ENCODE measurements around the gene CCDC80. TPM values are rescaled to one million over a fixed set of nuclear protein-coding genes. Genes with fewer than 3 reads are reported as not detected.
"Not testable (repeated sequence)": the region's sequence is repeated elsewhere in the genome, so short reads cannot be mapped to it uniquely, and the experiment has no call there.

Gene CCDC80
- total and polyA plus RNA-seq, 2 experiments from 2014 or later, result 26.4 to 27.7 TPM

DNA sequence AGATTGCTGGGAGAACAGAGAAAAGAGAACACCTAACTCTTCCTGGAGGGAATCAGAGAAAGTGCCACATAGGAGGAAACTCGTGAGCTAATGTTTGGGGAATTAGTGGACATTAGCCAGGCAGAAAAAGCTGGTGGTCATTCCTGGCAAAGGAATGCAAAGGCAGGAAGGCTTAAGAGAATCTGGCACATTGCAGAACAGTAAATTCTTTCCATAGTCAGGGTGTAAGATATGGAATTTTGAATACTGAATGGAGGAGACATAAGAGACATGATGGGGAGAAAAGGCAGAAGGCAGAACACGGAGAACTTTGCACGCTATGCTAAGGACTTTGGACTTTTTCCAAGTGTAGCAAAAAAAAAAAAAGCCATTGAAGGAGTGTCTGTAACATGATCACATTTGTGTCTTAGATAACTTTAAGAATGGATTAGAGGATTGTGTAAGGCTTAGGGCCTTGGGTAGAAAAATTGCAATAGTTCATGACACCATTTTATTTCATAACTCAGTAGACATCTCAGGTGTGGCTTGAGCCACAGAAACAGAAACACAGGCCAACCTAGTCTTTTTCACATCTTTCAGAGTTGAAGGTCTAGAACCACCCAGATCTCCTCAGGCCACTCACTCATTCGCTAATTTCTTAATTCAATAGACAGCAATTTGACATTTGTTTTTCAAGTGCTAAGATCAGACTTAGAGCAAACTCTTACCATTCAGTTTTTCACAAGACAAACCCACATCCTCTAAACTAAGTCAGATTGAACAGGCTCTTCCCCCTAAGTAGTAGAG is 31.2 kb upstream of the CCDC80 start:
- TF ChIP-seq CTCF (IDR thresholded peaks at IDR 0.05; ENCODE audit: low read depth, low read length), result no peak
- no peak overlapping the region for H3K4me3 ChIP-seq
- H3K9me3 ChIP-seq (ENCODE audit: low read depth), result no peaks in the 10 kb centered on the region
- peaks cover 7% of the 10 kb centered on the region for H3K4me1 ChIP-seq (ENCODE audit: low read depth)
- H3K36me3 ChIP-seq, result no peaks in the 10 kb centered on the region
- DNase-seq (ENCODE audit: low read depth in 1 of 2, low spot score in 1 of 2), result peak in 1 of 2 donors; percentile 97
- no peaks in the 10 kb centered on the region for H3K27me3 ChIP-seq
- no peak overlapping the region for H3K27ac ChIP-seq

GRCh38 chr3:112670824-112671223 is 29.9 kb upstream of the CCDC80 start:
- Histone ChIP-seq H3K36me3 (no peaks in the 10 kb centered on the region), H3K9me3 (ENCODE audit: low read depth) (no peaks in the 10 kb centered on the region), H3K27me3 (no peaks in the 10 kb centered on the region), H3K4me1 (ENCODE audit: low read depth) (peaks cover 7% of the 10 kb centered on the region), H3K4me3 (no peak overlapping the region), H3K27ac (no peak overlapping the region)
- TF ChIP-seq CTCF (IDR thresholded peaks at IDR 0.05; ENCODE audit: low read depth, low read length), result no peak
- DNase-seq (ENCODE audit: low read depth in 1 of 2, low spot score in 1 of 2), result no peak

GRCh38 chr3:112667599-112667998 is 26.7 kb upstream of the CCDC80 start:
- no peaks in the 10 kb centered on the region for H3K36me3 ChIP-seq
- TF ChIP-seq CTCF (IDR thresholded peaks at IDR 0.05; ENCODE audit: low read depth, low read length), result no peak
- no peak overlapping the region for H3K27ac ChIP-seq
- no peaks in the 10 kb centered on the region for H3K9me3 ChIP-seq (ENCODE audit: low read depth)
- no peaks in the 10 kb centered on the region for H3K27me3 ChIP-seq
- peaks cover 7% of the 10 kb centered on the region for H3K4me1 ChIP-seq (ENCODE audit: low read depth)
- no peak overlapping the region for H3K4me3 ChIP-seq
- DNase-seq (ENCODE audit: low read depth in 1 of 2, low spot score in 1 of 2), result no peak

- not testable (repeated sequence) for H3K27ac ChIP-seq; H3K4me1 ChIP-seq (ENCODE audit: low read depth); H3K36me3 ChIP-seq; H3K4me3 ChIP-seq; H3K27me3 ChIP-seq; DNase-seq (ENCODE audit: low read depth in 1 of 2, low spot score in 1 of 2); H3K9me3 ChIP-seq (ENCODE audit: low read depth)
These were observed 24.1 kb upstream of the CCDC80 start for GRCh38 chr3:112665009-112665408.

DNA sequence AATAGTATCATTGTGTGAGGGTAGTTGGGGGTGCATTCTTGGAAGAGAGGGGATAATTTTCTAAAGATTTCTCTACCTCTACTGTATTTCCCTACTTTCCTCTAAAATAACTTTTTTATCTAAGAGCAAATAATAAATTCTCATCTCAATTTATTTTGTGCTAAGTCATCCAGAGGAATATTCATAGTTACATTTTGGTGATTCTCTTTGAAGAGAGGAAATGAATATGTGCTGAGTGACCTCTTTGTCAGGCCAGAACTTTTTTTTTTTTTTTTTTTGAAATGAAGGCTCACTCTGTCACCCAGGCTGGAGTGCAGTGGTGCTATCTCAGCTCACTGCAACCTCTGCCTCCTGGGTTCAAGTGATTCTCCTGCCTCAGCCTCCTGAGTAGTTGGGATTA is 15.1 kb upstream of the CCDC80 start:
- Histone ChIP-seq H3K27ac (no peak overlapping the region), H3K27me3 (no peaks in the 10 kb centered on the region), H3K4me1 (ENCODE audit: low read depth) (no peaks in the 10 kb centered on the region), H3K9me3 (ENCODE audit: low read depth) (no peaks in the 10 kb centered on the region), H3K4me3 (no peak overlapping the region), H3K36me3 (no peaks in the 10 kb centered on the region)
- TF ChIP-seq CTCF (IDR thresholded peaks at IDR 0.05; ENCODE audit: low read depth, low read length), result no peak
- DNase-seq (ENCODE audit: low read depth in 1 of 2, low spot score in 1 of 2), result no peak

- no peak for TF ChIP-seq CTCF (IDR thresholded peaks at IDR 0.05; ENCODE audit: low read depth, low read length)
- H3K27ac ChIP-seq, result no peak overlapping the region
- H3K4me1 ChIP-seq (ENCODE audit: low read depth), result no peaks in the 10 kb centered on the region
- H3K4me3 ChIP-seq, result no peak overlapping the region
- H3K27me3 ChIP-seq, result no peaks in the 10 kb centered on the region
- peak in 1 of 2 donors; percentile 5 for DNase-seq (ENCODE audit: low read depth in 1 of 2, low spot score in 1 of 2)
- no peaks in the 10 kb centered on the region for H3K9me3 ChIP-seq (ENCODE audit: low read depth)
- no peaks in the 10 kb centered on the region for H3K36me3 ChIP-seq
These were observed 14.0 kb upstream of the CCDC80 start for GRCh38 chr3:112654979-112655378.

Data from cardiac muscle cell (in vitro differentiated cells and primary cell).